Stimulated activated naive CD8-positive, alpha-beta T cell treated with anti-CD3 and anti-CD28 coated beads, Interleukin-15, amount 100 ng/mL, for 72 hours (primary cell): ENCODE measurements around the gene FAM83C.
A peak's percentile ranks its signal among the peaks of the same experiment; 100 is the strongest.

Source experiments
- ATAC-seq: fragments of 150-1000 bp; cut with Tn5 transposase; 2 replicates; pipeline ENCODE4 v1.10.0; 2021; ENCODE audit warnings: mild to moderate bottlenecking, moderate library complexity
- DNase-seq, 2 donors: peaks; one replicate each; pipeline ENCODE4 v3.0.0; 2021 to 2022
- H3K27ac Mint-ChIP-seq, 2 donors: one replicate each; pipeline ENCODE4 v1.8.0; 2022; ENCODE audit warnings: mild to moderate bottlenecking in 2 of 2, mixed read lengths in 2 of 2, moderate library complexity in 2 of 2
- H3K27me3 Mint-ChIP-seq: one replicate; pipeline ENCODE4 v1.8.0; 2022; ENCODE audit warnings: mixed read lengths
- H3K4me1 Mint-ChIP-seq: one replicate; pipeline ENCODE4 v1.8.0; 2022; ENCODE audit warnings: mild to moderate bottlenecking, mixed read lengths
- H3K4me3 Mint-ChIP-seq, 2 donors: one replicate each; pipeline ENCODE4 v1.8.0; 2022; ENCODE audit warnings: mild to moderate bottlenecking in 2 of 2, mixed read lengths in 2 of 2, moderate library complexity in 1 of 2
- H3K9me3 Mint-ChIP-seq, 2 donors: one replicate each; pipeline ENCODE4 v1.8.0; 2022; ENCODE audit warnings: mixed read lengths in 2 of 2

FAM83C gene

GRCh38 chr20:35307666-35308653 is 15.7 kb upstream of the FAM83C start:
- peaks cover 73% of the 10 kb centered on the region for H3K4me1 Mint-ChIP-seq
- no peak for DNase-seq
- no peaks in the 10 kb centered on the region for H3K27me3 Mint-ChIP-seq
- no peaks in the 10 kb centered on the region for H3K9me3 Mint-ChIP-seq
- peak overlapping the region in 1 of 2 donors; percentile 6 for H3K27ac Mint-ChIP-seq
- ATAC-seq: no peak
- no peak overlapping the region for H3K4me3 Mint-ChIP-seq

DNA sequence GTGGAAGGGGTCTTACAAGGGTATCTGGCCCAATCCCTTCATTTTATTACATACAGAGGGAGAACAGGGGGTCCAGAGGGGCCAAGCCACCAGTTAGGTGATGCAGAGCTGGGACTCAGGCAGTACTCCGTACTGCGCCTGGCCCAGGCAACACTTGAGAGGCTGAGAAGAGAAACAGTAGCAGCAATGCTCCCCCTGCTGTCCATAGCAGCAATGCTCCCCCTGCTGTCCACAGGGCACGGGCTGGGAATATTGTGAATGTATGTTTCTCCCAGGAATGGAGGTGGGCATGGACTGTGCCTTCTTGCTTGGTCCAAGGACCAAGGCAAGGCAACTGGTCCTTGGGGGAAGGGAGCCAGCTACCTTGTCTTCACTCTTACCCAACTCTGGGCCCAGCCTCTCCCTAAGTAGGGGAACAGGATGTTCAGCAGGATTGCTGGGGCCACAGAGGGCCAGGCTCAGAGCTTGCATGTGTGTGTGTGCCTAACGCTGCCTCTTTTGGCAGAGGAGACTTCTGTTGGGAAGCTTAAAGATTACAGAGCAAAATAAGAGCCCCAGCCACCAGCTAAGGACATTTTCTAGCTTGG is 14.8 kb upstream of the FAM83C start:
- Mint-ChIP-seq H3K27ac (peak overlapping the region in 1 of 2 donors; percentile 93), H3K9me3 (no peaks in the 10 kb centered on the region), H3K4me1 (peaks cover 70% of the 10 kb centered on the region), H3K4me3 (no peak overlapping the region), H3K27me3 (no peaks in the 10 kb centered on the region)
- ATAC-seq: no peak
- no peak for DNase-seq

- Mint-ChIP-seq H3K4me3 (peak overlapping the region; percentile 60 to 74), H3K4me1 (peaks cover 59% of the 10 kb centered on the region), H3K27me3 (no peaks in the 10 kb centered on the region), H3K27ac (peak overlapping the region; percentile 66 to 96), H3K9me3 (no peaks in the 10 kb centered on the region)
- ATAC-seq (peak; percentile 99), DNase-seq (peak; percentile 81 to 92)
Observed at GRCh38 chr20:35305682-35306556, 13.7 kb upstream of the FAM83C start.

DNA sequence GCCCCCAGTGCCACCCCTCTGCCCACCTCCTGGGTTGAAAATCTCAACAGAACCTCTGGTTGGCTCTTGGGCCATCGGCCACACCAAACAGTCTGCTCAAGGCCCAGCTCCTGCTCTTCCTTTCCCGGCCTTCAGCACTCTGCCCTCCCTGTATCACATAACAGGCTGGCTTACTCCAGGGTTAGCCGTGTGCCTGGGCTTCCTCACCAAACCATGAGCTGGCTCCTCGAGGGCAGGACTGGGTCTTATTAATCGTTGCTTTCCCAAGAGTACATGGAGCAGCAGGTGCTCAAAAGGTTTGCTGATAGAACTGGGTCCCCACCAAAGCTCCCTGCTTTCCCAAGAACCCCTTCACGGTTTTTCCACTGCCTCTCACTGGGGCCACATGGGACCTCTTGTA is 12.7 kb upstream of the FAM83C start:
- peak overlapping the region; percentile 66 to 83 for H3K27ac Mint-ChIP-seq
- H3K4me1 Mint-ChIP-seq: peaks cover 57% of the 10 kb centered on the region
- H3K4me3 Mint-ChIP-seq: peak overlapping the region in 1 of 2 donors; percentile 74
- no peaks in the 10 kb centered on the region for H3K9me3 Mint-ChIP-seq
- no peaks in the 10 kb centered on the region for H3K27me3 Mint-ChIP-seq
- ATAC-seq: no peak
- no peak for DNase-seq

DNA sequence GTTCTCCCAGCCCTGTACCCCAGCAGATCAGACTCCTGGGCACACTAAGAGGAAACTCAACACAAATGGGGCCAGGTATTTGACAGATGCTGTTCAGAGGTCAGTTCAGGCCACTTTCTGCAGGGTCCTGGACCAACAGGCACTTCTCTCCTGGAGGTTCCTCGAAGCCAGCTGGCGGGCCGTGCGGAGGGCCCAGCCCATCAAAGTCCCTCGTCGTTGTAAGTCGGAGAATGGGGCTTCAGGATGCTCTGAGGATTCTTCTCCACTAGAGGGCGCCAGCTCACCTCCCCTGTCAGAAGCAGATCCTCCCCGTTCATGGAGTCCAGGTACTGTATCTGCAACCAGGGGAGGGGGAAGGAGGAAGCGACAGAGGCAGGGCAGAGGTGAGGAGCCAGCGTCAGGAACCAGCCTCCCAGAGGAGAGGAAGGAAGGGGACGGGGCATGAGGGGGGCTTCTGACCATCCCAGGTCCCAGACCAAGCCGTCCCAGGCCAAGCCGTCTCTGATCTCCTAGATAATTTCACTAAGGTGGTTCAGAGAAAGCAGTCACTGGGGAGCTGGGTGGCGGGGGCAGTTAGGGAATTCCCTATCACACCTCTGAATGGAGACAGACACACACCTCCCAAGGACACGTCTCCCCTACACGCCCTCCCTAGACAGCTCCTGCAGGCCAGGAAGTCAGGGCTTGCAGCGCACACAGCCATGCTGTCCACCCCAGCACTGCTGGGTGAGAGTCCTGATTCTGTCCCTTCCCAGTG is 11.7 kb upstream of the FAM83C start:
- Mint-ChIP-seq H3K27ac (peak overlapping the region in 1 of 2 donors; percentile 48), H3K27me3 (no peaks in the 10 kb centered on the region), H3K4me1 (peaks cover 57% of the 10 kb centered on the region), H3K4me3 (peak overlapping the region; percentile 6 to 58), H3K9me3 (no peaks in the 10 kb centered on the region)
- ATAC-seq (peak; percentile 67), DNase-seq (peak; percentile 87 to 88)

GRCh38 chr20:35303382-35303734 is 11.1 kb upstream of the FAM83C start:
- Mint-ChIP-seq H3K9me3 (no peaks in the 10 kb centered on the region), H3K27ac (no peak overlapping the region), H3K27me3 (no peaks in the 10 kb centered on the region), H3K4me3 (no peak overlapping the region), H3K4me1 (peaks cover 56% of the 10 kb centered on the region)
- no peak for ATAC-seq
- DNase-seq: no peak

DNA sequence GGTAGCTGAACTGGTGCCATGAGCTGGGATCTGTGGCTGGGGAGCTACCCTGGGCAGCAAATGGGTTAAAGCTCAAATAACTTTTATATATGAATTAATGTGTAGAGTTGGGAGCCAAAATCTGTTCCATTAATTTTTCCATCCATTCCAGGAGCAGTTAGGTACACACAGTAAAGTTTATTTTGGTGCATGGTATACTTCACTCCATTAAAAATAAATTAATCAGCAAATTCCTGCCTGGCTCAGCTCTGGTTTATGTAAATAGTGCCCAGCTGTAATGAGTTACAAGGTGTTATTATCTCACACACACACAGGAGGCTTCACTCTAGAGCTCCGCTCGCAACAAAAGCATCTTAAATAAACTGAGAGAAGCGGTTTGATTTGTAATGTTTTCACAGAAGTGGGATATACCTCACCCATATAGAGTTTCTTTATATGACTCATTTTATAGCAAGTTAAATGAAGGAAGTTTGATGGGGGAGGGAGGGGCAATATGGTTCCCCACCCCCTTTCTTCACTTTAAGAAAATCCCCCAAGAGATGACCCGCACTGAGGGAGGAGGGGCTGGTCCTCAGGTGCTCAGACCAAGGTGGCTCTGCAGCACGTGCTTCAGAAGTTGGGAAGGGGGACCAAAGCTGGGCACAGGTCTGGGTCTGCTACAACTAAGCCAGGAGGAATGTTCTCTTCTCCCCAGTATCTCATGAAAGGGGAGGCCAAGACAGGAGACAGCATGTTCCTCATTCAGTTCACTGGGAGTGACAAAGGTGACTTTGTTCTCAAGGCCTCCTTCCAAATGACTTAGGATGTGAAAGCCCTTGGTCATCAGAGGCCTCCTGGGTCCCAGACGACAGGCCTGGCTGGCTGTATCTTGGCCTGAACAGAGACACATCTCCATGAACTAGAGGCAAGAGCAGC is 10.5 kb upstream of the FAM83C start:
- Mint-ChIP-seq H3K9me3 (no peaks in the 10 kb centered on the region), H3K4me3 (no peak overlapping the region), H3K27ac (no peak overlapping the region), H3K27me3 (no peaks in the 10 kb centered on the region), H3K4me1 (peaks cover 52% of the 10 kb centered on the region)
- DNase-seq (no peak), ATAC-seq (no peak)

- no peak overlapping the region for H3K4me3 Mint-ChIP-seq
- no peak overlapping the region for H3K27ac Mint-ChIP-seq
- no peaks in the 10 kb centered on the region for H3K9me3 Mint-ChIP-seq
- peaks cover 41% of the 10 kb centered on the region for H3K4me1 Mint-ChIP-seq
- no peaks in the 10 kb centered on the region for H3K27me3 Mint-ChIP-seq
- no peak for DNase-seq
- no peak for ATAC-seq
Observed at GRCh38 chr20:35301426-35301825, 9.2 kb upstream of the FAM83C start.

DNA sequence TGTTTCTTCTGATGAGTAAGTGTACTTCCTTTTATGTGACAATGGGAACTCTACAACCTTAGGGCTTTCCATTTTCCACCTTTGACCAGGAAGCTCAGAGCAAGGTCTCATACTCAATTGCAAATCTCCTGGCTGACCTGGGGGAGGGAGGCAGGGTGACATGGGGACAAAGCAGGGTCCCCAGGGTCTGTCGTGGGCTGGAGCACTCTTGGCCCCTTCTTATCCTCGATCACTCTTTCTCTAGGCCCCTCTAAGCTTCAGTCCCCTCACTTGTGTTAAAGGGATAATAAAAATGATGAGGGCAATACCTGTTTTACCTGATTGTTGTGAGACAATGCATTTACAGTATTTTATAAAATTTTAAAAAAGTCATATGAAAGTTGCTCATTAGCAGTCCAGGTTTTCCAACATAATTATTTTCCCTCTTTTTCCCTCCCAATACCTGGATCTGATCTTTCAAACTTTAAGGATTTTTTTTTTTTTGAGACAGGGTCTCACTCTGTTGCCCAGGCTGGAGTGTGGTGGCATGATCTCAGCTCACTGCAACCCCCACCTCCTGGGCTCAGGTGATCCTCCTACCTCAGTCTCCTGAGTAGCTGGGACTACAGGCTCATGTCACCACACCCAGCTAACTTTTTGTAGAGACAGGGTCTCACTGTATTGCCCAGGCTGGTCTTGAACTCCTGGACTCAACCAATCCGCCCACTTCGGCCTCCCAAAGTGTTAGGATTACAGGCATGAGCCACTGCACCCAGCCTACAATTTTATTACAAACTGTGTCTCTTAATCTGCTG is 8.4 kb upstream of the FAM83C start:
- peak overlapping the region in 1 of 2 donors; percentile 23 for H3K27ac Mint-ChIP-seq
- no peaks in the 10 kb centered on the region for H3K9me3 Mint-ChIP-seq
- no peak overlapping the region for H3K4me3 Mint-ChIP-seq
- H3K27me3 Mint-ChIP-seq: no peaks in the 10 kb centered on the region
- peaks cover 33% of the 10 kb centered on the region for H3K4me1 Mint-ChIP-seq
- ATAC-seq: no peak
- DNase-seq: no peak

DNA sequence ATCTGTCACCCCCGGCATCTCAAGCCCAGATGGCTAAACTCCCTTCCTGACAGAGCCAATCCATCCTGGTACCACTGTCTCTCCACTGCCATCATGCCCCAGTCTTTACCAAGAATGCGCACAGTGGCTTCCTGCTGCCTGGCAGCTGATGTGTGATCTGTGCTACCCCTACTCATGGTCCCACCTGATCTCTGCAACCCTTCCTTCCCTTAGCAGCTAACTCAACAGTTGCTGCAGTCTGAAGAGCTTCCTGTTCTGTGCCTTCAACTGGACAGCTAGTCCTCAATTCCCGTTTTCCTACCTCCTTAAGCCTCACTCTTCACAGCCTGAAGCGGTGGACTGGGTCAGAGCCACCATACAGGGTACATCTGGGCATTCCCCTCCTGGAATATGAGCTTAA is 7.6 kb upstream of the FAM83C start:
- ATAC-seq (no peak), DNase-seq (no peak)
- Mint-ChIP-seq H3K27me3 (no peaks in the 10 kb centered on the region), H3K9me3 (no peaks in the 10 kb centered on the region), H3K4me1 (peaks cover 24% of the 10 kb centered on the region), H3K4me3 (no peak overlapping the region), H3K27ac (no peak overlapping the region)

DNA sequence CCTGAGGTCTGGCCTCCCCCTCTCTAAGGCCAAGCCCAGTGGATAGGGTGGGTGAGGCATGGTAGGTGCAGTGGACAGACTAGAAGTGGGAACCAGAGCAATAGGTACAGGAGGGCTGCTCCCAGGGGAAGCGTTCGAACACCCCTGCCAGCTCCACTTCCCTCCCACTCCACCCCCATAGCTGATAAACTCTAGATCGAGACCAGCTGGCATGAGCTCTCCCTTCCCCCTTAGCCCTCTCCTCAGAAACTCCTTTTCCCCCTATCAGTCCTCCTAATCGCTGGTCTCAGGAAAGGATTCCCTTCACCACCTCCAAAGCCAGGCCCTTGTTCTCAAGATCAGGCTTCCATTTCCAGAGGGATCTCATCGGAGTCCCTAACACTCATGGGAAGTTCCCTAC is 6.0 kb upstream of the FAM83C start:
- H3K4me3 Mint-ChIP-seq: no peak overlapping the region
- H3K27ac Mint-ChIP-seq: peak overlapping the region in 1 of 2 donors; percentile 29
- no peaks in the 10 kb centered on the region for H3K9me3 Mint-ChIP-seq
- ATAC-seq: no peak
- DNase-seq: no peak
- H3K4me1 Mint-ChIP-seq: peaks cover 9% of the 10 kb centered on the region
- peaks cover 8% of the 10 kb centered on the region for H3K27me3 Mint-ChIP-seq

- no peak overlapping the region for H3K27ac Mint-ChIP-seq
- no peak overlapping the region for H3K4me3 Mint-ChIP-seq
- H3K9me3 Mint-ChIP-seq: no peaks in the 10 kb centered on the region
- peaks cover 4% of the 10 kb centered on the region for H3K4me1 Mint-ChIP-seq
- ATAC-seq: no peak
- no peak for DNase-seq
- peaks cover 10% of the 10 kb centered on the region for H3K27me3 Mint-ChIP-seq
Observed at GRCh38 chr20:35297740-35298139, 5.5 kb upstream of the FAM83C start.

GRCh38 chr20:35297155-35297554 is 4.9 kb upstream of the FAM83C start:
- no peak for DNase-seq
- peaks cover 10% of the 10 kb centered on the region for H3K27me3 Mint-ChIP-seq
- ATAC-seq: no peak
- no peak overlapping the region for H3K4me3 Mint-ChIP-seq
- peak overlapping the region in 1 of 2 donors; percentile 20 for H3K27ac Mint-ChIP-seq
- H3K4me1 Mint-ChIP-seq: no peaks in the 10 kb centered on the region
- no peaks in the 10 kb centered on the region for H3K9me3 Mint-ChIP-seq
